Osteoblast (primary cell): Measurements from ENCODE around the gene MKNK1. TPM values are rescaled to one million over a fixed set of nuclear protein-coding genes. Genes with fewer than 3 reads are reported as not detected.
A peak's percentile ranks its signal among the peaks of the same experiment; 100 is the strongest.

Source experiments
- DNase-seq: peaks from one replicate; pipeline ENCODE4 v3.0.0; 2011; ENCODE audit warnings: low spot score, mixed read lengths; ENCODE audit not compliant: insufficient read length; ENCODE audit errors: missing footprints
- H2AFZ ChIP-seq: 2 replicates; pipeline ENCODE4 v1.6.0; 2011; ENCODE audit warnings: mild to moderate bottlenecking, low read length
- H3K27ac ChIP-seq: 2 replicates; pipeline ENCODE4 v1.5.1; 2011; ENCODE audit warnings: mild to moderate bottlenecking, low read depth, low read length, moderate library complexity
- H3K27me3 ChIP-seq: 2 replicates; pipeline ENCODE4 v1.6.0; 2012; ENCODE audit warnings: mild to moderate bottlenecking, control low read depth, inconsistent platforms, low read length, moderate library complexity; ENCODE audit not compliant: insufficient read depth
- H3K36me3 ChIP-seq: 2 replicates; pipeline ENCODE4 v1.5.1; 2011; ENCODE audit warnings: mild to moderate bottlenecking, low read length, control low read depth, moderate library complexity; ENCODE audit not compliant: insufficient read depth
- H3K4me1 ChIP-seq: 2 replicates; pipeline ENCODE4 v1.5.1; 2011; ENCODE audit warnings: mild to moderate bottlenecking, low read length, control low read depth, moderate library complexity; ENCODE audit not compliant: insufficient read depth
- H3K4me2 ChIP-seq: 2 replicates; pipeline ENCODE4 v1.6.0; 2011; ENCODE audit warnings: mild to moderate bottlenecking, low read length; ENCODE audit not compliant: insufficient read depth
- H3K4me3 ChIP-seq: fragments of 200-600 bp; sonication (generic); 3 replicates; pipeline ENCODE4 v1.5.1; 2012; ENCODE audit warnings: mild to moderate bottlenecking, low read length, inconsistent platforms; ENCODE audit not compliant: insufficient read depth
- H3K79me2 ChIP-seq: 2 replicates; pipeline ENCODE4 v1.6.0; 2012; ENCODE audit warnings: mild to moderate bottlenecking, low read length, control low read depth, inconsistent platforms; ENCODE audit not compliant: insufficient read depth
- H3K9me3 ChIP-seq: 2 replicates; pipeline ENCODE4 v1.5.1; 2011; ENCODE audit warnings: low read depth, low read length, control low read depth
- H4K20me1 ChIP-seq: 2 replicates; pipeline ENCODE4 v1.6.0; 2012; ENCODE audit warnings: mild to moderate bottlenecking, low read length, control low read depth; ENCODE audit not compliant: insufficient read depth
- total RNA-seq: library from RNA; depleted of rRNA; stranded (reverse); fragments of >200 nt; gene quantifications from 2 replicates; pipeline ENCODE4 v1.2.3, GENCODE V29; 2012
- TF ChIP-seq, protein P1 (sequence below): IDR thresholded peaks from 2 replicates; pipeline ENCODE4 v1.5.1; 2011; ENCODE audit warnings: mild to moderate bottlenecking, low read depth, low read length, moderate library complexity; ENCODE audit errors: extremely low read depth

The MKNK1 gene
- total RNA-seq, 1 donor = 31.8 TPM

DNA sequence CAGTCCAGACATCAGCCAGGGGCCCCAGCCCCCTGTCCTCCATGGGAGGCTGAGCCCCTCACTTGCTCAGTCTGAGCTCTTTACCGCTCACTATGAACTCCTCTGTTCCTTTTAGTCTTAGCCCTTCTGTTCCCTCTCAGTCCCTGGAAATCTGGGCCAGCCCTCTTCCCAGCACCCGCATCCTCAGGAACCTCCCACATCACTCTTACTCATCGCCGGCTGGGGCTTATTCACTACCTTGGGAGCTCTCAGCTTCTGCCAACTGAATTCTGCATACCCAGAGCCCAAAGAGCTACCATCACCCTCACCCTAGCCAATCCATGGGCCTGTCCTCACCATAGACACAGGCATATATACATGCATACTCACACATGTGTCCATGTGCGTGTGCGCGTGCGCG, 64.1 kb downstream of the MKNK1 start:
- Histone ChIP-seq H3K4me3 (no peak overlapping the region), H3K9me3 (no peaks in the 10 kb centered on the region), H3K27me3 (peaks cover 44% of the 10 kb centered on the region), H2AFZ (peak overlapping the region; percentile 57), H3K27ac (no peak overlapping the region), H4K20me1 (no peaks in the 10 kb centered on the region), H3K36me3 (no peaks in the 10 kb centered on the region), H3K4me1 (peaks cover 8% of the 10 kb centered on the region), H3K4me2 (no peak overlapping the region), H3K79me2 (no peaks in the 10 kb centered on the region)
- TF ChIP-seq, protein P1, sequence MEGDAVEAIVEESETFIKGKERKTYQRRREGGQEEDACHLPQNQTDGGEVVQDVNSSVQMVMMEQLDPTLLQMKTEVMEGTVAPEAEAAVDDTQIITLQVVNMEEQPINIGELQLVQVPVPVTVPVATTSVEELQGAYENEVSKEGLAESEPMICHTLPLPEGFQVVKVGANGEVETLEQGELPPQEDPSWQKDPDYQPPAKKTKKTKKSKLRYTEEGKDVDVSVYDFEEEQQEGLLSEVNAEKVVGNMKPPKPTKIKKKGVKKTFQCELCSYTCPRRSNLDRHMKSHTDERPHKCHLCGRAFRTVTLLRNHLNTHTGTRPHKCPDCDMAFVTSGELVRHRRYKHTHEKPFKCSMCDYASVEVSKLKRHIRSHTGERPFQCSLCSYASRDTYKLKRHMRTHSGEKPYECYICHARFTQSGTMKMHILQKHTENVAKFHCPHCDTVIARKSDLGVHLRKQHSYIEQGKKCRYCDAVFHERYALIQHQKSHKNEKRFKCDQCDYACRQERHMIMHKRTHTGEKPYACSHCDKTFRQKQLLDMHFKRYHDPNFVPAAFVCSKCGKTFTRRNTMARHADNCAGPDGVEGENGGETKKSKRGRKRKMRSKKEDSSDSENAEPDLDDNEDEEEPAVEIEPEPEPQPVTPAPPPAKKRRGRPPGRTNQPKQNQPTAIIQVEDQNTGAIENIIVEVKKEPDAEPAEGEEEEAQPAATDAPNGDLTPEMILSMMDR = no peak
- DNase-seq = peak; percentile 100

DNA sequence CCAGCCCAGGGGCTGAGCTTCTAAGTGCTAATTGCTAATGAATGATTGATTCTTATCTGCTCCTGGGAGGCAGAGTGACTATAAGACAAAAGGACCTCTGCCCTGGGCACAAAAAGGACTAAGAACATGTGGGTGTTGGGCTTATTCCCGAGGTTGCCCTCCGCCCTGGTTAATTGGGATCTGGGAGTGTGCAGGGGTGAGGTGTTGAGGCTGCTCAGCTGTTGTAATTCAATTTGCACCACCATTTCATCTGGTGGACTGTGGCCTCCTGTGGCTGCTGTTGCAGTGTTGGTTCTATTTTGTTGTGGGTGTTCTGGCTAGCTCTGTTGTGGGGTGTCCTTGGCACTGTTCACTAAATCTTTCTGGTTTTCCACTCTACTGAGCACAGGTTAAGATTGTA, 65.9 kb downstream of the MKNK1 start:
- TF ChIP-seq, protein P1 = no peak

DNA sequence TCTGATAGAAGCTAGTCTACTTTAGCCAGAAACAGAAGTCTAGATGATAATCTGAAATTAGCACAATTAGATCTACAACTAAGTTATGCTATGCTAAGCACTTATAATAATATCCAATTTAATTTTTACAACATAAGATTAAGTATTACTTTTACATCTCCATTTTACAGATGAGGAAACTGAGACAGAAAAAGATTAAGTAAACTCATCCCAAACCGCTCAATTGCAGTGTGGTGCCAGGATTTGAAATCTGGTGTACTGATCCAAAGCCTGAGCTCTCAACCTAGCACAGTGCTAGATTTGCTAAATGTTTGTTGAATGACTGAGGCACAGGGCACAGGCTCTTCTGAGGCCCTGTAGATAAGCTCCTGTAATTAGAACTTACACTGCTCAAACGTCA, 66.4 kb downstream of the MKNK1 start:
- no peaks in the 10 kb centered on the region for H3K79me2 ChIP-seq
- DNase-seq = no peak
- H3K27me3 ChIP-seq = peaks cover 24% of the 10 kb centered on the region
- H3K4me2 ChIP-seq = no peak overlapping the region
- H3K4me1 ChIP-seq = peaks cover 8% of the 10 kb centered on the region
- no peak overlapping the region for H3K27ac ChIP-seq
- H3K4me3 ChIP-seq = no peak overlapping the region
- no peaks in the 10 kb centered on the region for H3K36me3 ChIP-seq
- no peak overlapping the region for H2AFZ ChIP-seq
- TF ChIP-seq, protein P1 = no peak
- no peaks in the 10 kb centered on the region for H4K20me1 ChIP-seq
- H3K9me3 ChIP-seq = no peaks in the 10 kb centered on the region

More for the DNA sequence above, 65.9 kb downstream of the MKNK1 start:
- H3K27me3 ChIP-seq = peaks cover 29% of the 10 kb centered on the region
- H3K4me3 ChIP-seq = no peak overlapping the region
- H2AFZ ChIP-seq = no peak overlapping the region
- DNase-seq = no peak
- no peaks in the 10 kb centered on the region for H4K20me1 ChIP-seq
- no peaks in the 10 kb centered on the region for H3K36me3 ChIP-seq
- no peaks in the 10 kb centered on the region for H3K9me3 ChIP-seq
- no peak overlapping the region for H3K4me2 ChIP-seq
- no peaks in the 10 kb centered on the region for H3K79me2 ChIP-seq
- no peak overlapping the region for H3K27ac ChIP-seq
- H3K4me1 ChIP-seq = peaks cover 8% of the 10 kb centered on the region

DNA sequence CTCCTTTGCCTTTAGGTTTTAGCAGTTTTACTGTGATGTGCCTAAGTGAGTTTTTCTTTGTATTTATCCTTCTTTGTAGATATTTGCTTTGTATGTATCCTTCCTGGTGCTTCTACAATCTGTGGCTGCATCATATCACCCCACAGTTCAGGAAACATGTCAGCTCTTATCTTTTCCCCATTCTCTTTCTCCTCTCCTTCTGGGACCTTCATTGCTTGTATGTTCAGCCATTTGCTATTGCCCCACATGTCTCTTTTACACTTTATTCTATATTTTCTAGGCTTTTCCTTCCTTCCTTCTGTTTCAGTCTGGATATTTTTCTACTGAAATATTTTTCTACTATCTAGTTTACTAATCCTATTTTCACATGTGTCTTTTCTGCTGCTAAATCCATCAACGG, 67.5 kb downstream of the MKNK1 start:
- Histone ChIP-seq H3K79me2 (no peaks in the 10 kb centered on the region), H3K4me2 (no peak overlapping the region), H3K36me3 (no peaks in the 10 kb centered on the region), H3K27me3 (peaks cover 19% of the 10 kb centered on the region), H3K9me3 (no peaks in the 10 kb centered on the region), H2AFZ (no peak overlapping the region), H3K4me3 (no peak overlapping the region), H4K20me1 (no peaks in the 10 kb centered on the region), H3K4me1 (peaks cover 8% of the 10 kb centered on the region), H3K27ac (no peak overlapping the region)
- DNase-seq = peak; percentile 46
- TF ChIP-seq, protein P1 = no peak
